HG02943 (cell line): ENCODE measurements around the gene PRKAR2B.
"Not testable (repeated sequence)": the region's sequence is repeated elsewhere in the genome, so short reads cannot be mapped to it uniquely, and the experiment has no call there.

Source experiments
- ATAC-seq: cut with Tn5 transposase; IDR thresholded peaks from one replicate; pipeline ENCODE4 v1.9.1; 2021; ENCODE audit warnings: mild to moderate bottlenecking, low read depth, moderate library complexity; ENCODE audit not compliant: unreplicated experiment

PRKAR2B gene

DNA sequence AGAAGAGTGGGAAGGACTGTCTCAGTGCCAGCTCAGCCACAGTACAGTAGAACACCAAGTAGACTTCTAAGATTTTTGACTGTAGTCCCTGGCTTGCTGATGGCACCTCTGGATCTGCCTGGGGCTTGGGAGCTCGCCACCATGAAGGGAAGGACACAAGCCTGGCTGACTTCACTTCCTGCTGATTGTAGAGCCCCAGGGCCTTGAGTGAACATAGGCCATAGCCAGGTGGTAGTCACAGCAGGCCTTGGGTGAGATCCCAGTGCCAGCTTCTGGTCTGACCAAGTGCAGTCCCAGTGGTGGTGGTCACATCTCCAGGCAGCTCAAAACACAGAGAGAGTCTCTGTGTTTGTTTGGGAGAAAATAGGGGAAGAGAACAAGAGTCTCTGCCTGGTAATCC lies 66.7 kb downstream of the PRKAR2B start:
- no peak for ATAC-seq

DNA sequence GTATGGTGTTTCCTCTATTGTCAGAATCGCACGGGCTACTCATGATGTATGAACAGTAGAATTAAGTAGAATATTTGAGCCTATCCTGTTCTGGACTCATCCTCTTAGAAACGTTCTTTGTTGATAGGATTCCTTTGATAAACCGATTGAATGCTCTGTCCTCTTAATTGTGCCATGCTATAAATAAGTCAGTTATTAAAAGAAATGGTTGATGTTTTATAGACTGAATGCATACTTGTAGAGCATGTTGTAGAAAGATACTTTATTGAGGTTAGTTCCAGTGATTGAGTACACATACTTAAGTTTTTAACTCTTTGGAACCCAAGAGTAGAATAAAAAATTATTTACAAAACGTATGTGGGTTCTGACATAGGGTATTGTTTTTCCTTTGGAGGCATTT lies 69.4 kb downstream of the PRKAR2B start:
- ATAC-seq = no peak

DNA sequence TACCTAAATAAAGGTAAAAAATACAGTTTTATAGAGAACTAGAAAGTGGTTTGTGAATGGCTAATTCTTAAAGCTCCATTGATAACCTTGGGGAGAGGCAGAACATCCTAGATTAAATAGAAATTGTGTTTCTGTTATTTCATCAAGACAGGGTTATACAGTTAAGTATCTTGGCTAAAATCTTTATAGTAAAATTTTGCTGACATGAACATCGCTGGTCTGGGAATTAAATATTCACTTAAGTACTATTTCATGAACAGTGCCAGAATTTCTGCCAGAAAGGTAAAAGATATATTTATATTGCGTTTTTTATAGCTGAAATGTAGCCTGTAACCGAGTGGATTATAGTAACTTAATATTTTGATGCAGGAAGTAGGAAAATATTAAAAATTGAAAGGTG lies 70.6 kb downstream of the PRKAR2B start:
- ATAC-seq = no peak

DNA sequence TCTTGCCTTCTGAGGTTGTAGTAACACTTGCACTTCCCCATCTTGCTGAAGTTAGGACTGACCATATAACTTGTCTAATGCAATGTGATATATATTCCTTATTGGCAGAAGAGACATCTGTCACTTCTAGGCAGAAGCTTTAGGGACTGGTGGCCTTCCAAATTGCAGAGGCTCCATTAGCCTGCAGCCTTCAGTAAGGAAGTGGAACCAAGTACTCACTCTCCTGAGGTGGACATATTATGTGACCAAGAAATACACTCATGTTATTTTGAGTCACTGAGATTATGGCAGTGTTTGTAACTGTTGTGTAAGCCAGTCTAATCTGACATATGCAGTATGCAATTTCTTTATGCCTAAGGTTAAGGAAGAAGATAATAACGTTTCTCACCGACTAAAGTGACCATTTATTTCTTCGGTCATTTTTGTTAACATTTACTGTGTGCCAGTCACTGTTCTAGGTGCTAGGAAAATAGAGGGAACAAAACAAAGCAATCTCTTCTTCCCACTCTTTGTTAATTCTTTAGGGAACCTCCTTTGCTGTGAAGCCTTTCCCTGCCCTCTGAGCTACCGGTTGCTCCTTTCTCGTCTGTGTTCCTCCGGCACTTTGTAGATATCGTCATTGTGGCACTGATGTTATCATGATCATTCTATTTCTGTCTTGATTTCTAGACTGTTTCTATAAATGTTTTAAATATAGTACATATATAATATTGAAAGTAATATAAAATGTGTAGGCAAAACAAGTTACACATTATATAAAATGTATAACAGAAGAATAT lies 71.4 kb downstream of the PRKAR2B start:
- no peak for ATAC-seq

DNA sequence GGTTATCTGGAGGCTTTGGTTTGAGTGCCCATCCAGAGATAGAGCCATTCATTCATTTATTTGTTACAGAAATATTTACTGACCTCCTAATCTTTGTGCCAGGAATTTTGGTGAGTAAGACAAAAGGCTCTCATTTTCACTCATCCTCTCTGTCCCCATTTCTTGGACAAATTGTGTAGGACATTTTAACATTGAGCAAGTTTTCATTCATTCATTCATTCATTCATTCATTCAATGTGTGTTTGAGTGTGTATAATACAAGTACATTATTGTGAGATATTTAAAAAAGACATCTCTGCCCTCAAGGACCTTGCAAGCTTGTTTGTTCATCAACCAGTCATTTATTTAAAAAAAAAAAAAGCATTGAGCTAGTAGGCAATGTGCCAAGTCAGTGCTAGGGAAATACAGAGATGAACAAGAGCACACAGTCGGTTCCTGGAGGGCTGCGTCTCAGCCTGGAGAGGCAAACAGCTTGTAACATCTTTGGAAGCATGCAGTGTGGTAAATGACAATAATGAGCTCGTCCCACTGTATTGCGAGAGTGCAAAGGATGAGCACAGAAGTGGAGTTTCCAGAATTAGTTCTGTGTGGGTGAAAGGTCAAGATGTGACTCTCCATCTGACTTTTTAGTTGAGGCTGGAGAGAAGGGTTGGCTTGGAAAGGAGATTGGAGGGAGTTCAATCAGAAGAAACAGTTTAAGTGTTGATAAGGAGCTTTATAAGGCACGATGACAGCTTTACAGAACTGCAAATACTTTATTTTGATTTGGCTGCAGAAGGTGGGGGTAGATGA lies 73.8 kb downstream of the PRKAR2B start:
- ATAC-seq = no peak

DNA sequence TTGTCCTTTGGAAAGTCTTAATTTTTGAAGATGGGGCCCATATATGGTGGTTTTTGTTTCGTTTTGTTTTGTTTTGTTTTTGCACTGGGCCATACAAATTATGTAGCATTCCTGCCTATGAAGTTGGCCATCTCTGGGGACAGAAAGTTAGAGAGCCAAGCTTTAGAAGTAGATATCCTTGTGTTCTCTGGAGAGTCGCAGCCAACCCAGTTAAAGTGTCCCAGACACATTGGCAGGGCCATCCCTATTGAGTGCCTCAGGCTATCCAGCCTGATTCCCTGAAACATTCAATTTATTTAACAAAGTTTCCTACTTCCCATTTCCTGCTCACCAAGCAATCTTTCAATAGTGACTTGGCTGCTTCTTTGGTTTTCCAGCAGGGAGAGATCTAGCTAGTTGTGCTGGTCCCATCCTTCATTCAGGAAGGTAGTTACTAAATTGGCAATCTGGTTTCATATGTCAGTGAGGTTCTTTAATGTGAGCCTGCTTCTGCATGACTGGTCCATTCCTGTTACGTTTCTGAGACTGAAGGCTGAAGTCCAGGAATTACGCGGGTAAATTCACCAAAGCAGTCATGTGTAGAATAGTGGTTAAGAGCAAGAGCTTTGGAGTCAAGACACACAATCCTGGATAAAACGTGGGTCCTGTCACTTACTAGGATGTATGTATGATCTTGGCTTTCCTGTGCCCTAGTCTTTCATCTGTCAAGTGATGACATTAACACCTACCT lies 75.0 kb downstream of the PRKAR2B start:
- no peak for ATAC-seq

DNA sequence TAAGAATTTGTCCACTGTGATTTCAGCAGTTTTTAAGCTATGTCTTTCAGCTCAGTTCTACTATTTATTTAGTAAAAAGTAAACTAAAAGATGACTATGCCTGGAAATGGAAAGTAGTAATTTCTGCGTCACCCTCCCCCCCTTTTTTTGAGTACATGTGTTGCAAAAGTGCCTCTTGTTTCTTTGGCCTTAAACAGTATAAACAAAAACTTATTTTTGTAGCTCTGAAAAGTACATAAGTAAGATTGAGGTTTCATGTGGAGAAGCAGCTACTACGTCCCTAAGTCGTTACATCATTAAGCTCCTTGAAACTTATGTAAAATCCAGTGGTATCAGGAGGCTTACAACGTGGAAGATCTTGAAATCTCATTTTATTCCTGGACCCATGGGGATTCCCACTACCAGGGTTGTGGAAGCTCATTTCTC lies 78.0 kb downstream of the PRKAR2B start:
- ATAC-seq = no peak

DNA sequence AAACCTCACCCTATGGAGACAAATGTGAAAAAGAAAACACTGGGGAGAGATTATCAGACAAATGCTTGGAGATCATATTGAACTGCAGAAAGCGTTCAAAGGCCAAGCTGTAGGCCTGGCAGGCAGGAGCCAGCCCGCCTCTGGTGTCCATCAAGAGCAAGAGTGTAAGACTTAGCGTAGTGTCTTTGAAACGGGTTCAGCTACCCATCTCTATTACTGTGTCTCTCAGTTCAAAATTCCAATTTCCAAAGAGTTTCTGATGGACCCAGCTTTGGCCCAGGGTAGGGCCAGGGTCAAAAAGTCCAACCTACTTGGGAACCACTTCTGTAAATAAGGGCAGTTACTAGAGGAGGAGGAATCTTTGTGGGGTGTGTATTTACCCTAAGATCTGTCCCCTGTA lies 78.9 kb downstream of the PRKAR2B start:
- no peak for ATAC-seq

DNA sequence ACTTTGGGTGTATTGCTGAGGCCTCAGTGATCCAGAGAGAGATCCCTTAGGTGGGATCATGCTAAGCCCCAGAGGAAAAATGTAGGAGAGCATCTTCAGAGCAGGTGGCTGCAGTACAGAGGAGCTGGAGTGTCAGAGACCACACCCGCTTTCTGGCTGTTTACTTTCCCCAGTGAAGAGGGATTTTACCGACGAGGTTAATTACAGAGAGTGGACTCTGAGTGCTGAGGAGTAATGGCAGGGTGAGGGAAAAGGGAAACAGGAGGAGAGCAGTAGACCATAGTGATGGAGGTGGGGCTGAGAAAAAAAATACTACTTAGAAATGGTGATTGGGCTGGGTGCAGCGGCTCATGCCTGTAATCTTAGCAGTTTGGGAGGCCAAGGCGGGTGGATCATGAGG lies 81.0 kb downstream of the PRKAR2B start:
- ATAC-seq = no peak

DNA sequence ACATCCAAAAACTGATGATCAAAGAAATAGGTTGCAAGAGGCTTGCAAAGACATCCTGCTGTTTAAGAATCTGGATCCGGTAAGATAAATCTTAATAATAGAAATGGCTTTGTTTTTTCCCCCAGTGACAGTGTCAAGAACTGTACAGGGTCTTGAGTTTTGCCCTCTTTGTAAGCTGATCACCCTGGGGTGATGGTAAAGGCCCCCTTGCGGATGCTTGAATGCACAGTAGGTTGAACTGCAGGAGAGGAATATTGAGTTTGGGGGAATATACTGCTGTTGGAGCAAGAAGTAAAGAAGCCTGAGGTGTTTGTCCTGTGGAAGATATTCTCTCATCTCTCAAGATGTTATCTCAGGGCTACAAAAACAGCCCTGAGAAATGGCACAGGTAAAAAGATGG lies 83.7 kb downstream of the PRKAR2B start:
- no peak for ATAC-seq

DNA sequence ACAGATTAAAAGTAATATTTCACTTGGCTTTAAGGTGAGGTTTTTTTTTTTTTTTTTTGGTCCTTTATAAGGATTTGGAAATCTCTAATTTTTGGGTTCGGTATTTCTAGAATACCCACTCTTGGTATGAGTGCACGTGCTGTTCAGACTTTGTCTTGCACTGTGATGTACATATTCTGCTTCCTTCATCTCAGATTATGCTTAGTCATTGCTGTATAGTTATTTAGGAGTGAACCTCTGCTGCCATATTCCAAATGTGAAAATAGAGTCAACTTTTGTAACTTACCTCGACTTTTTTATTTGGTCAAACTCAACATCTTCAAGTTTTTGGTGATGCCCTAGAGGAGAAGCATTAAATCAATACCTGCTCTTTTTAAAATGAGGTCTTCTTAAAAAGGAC lies 84.2 kb downstream of the PRKAR2B start:
- no peak for ATAC-seq

DNA sequence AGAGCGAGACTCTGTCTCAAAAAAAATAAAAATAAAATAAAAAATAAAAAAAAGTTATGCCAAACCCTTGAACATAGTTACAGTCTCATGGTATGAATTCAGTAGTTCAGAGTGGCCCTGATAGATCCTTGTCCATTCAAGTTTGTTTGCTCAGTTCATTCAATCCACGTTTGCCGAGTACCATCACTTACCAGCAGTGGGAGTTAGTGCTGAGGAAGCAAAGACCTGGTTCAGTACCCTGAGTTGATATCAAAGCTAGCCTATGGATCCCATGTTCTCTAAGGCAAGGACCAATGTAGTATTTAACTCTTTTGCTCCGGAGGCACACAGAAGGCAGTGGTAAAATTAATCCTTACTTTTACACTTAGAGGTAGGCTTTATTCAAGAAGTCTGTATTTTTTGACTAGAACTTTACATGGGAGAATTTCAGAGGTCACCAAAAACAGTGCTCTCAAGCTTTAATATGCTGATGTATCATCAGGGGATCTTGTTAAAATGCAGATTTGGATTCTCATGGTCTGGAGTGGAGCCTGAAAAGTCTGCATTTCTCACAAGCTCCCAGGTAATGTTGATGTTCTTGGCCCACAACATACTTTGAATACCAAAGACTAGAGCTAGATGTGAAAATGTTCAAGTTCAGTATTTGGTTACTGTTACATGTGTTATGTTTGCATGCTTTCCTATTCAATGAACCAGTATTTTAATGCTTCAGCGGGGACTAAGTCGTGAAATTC lies 86.1 kb downstream of the PRKAR2B start:
- no peak for ATAC-seq

DNA sequence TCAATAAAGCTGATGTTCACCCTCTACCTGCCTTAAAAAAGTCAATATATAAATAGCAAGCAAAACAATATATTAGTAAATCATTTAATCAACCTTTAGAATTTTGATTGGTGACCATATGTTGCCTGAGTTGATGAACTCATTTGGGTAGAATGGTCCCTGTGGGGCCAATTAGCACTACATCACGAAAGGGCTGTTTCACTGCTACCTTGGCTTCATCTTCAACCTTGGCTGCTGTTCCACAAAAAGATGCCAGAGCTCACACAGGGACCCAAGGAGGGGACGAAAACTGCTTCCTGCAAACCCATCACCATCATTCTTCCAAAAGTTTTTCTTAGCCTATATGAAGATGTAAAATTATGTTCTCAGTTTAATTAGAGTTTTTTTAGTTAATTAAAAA lies 88.9 kb downstream of the PRKAR2B start:
- ATAC-seq = no peak

DNA sequence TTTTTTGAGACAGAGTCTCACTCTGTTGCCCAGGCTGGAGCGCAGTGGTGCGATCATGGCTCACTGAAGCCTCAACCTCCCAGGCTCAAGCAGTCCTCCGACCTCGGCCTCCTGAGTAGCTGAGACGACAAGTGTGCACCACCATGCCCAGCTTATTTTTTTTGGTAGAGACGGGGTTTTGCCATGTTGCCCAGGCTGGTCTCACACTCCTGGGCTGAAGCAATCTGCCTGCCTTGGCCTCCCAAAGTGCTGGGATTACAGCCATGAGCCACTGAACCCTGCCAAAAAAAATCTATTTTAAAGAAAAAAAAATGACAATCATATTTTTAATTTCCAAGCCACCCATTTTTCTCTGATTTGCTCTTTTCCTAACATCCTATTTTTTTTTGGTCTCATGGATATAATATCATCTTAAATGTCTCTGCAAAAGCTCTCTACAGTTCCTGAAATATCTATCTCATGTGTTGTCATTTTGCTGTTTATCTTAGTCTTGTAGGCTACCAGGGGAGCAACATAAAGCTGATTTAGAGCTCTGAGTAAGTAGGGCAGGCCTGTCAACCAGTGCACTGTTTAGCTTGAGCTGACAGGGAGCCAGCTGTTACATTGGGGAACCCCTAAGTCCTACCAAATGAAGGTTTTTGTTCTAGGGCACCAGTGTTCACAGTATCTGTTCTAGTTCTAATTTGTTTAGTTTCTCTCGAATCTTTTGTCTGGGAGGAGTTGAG lies 94.4 kb downstream of the PRKAR2B start:
- no peak for ATAC-seq

DNA sequence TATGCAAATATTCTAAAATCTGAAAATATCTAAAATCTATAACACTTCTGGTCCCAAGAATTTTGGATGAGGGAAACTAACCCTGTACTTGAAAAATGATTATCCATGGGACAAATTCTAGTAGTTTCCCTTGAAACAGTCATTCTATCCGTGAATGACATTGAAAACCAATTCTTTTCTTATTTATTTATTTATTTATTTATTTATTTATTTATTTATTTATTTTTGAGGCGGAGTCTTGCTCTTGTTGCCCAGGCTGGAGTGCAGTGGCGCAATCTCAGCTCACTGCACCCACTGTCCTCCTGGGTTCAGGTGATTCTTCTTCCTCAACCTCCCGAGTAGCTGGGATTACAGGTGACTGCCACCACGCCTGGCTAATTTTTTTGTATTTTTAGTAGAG lies 99.4 kb downstream of the PRKAR2B start:
- ATAC-seq = not testable (repeated sequence)

DNA sequence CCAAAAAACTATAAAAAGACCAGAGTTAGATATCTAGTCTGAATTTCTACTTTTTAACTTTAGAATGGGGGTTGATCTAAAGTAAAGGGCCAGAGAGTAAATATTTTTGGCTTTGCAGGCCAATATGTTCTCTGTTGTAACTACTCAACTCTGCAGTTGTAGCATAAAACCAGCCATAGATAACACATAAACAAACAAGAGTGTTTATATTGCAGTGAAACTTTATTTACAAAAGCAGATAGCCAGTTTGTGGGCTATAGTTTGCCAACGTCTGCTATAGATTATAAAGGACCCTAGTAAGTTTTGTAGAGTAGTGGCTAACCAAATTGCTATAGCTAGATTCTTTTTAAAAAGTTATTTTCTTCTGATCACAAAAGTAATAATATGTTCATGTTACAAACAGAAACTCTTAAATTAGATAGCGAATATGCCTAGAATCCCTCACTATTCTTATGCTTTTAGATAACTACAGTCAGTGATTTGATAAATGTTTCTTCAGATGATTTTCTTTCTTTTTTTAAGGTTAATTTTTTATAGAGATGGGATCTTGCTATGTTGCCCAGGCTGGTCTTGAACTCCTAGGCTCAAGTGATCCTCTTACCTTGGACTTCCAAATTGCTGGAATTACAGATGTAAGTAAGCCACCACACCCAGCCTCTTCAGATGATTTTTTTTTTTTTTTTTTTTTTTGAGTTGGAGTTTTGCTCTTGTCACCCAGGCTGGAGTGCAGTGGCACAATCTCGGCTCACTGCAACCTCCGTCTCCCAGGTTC lies 100.7 kb downstream of the PRKAR2B start:
- ATAC-seq = no peak

DNA sequence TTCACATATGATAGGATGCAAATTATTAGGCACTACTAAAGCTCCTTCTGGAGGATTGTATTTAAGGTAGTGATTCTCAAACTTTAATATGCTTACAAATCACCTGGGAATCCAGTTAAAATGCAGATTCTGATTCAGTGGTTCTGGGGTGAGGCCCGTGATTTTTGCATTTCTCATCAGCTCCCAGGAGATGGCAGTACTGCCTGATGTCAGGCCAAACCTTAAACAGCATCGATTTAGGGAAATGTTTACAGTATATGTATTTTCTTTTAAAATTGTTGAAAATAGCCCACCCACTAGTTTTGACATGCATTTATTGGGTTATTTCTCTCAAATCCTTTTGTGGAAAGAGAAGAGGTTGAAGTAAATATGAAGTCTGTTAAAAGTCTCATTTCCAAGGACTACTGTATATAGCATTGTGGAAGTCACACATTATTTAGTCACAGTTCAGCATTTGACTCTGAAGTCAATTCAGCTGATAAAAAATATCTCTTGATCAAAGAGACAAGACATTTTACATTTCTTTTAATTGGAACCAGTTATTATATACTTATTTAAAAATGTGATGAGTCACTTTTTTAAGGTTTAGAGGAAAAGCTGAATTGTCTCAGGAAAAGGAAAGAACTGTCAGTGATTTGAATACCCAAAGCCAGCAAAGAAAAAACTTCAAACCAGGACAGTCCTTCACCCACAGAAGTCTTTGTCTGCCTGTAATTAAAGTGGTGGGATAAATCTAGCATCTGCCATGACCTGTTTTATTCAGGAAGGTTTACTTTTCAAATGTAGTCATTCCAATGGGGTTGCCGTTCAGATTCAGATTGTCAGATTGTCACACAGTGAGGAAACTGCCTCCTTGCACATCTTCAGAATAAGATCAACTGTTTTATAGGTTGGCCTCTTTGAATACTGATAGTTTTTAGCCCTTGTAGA lies 103.2 kb downstream of the PRKAR2B start:
- ATAC-seq = no peak

DNA sequence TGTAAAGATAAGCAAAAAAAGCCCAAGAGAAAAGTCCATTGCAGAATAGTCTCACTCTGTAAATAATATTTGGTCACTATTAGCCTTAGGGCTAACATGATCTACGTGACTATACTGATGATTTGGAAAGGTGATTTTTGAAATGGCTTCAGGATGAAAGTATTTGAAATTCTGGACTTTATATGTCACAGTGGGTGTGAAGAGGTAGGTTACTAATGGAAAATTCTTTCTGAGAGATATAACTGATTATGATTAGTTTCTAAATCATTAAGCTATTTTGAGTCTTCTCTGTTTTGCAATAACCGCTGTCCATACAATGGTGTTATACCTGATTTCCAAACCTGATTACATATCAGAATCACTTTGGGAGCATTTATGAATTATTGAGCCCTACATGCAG lies 104.2 kb downstream of the PRKAR2B start:
- ATAC-seq = no peak
